CD4-positive, alpha-beta T cell treated with Interleukin-1 beta for 1 hour (primary cell): Measurements from ENCODE around the gene USP53.
A peak's percentile ranks its signal among the peaks of the same experiment; 100 is the strongest.
"Not testable (repeated sequence)": the region's sequence is repeated elsewhere in the genome, so short reads cannot be mapped to it uniquely, and the experiment has no call there.

Experiments
- DNase-seq, 2 donors: peaks; one replicate each; pipeline ENCODE4 v3.0.0-alpha.2; 2020 to 2022

The USP53 gene

GRCh38 chr4:119212234-119212963, at the start of gene USP53:
Gene USP53 (plus strand): TSS chr4:119212713. CDS start chr4:119239760, 27,047 bp downstream.
- DNase-seq: peak; percentile 98

- DNase-seq: no peak
Observed at GRCh38 chr4:119165767-119166166, 46.7 kb upstream of the USP53 start.

- no peak for DNase-seq
Observed at GRCh38 chr4:119170195-119170594, 42.3 kb upstream of the USP53 start.

GRCh38 chr4:119172223-119172622, 40.3 kb upstream of the USP53 start:
- no peak for DNase-seq

GRCh38 chr4:119173729-119174361, 38.7 kb upstream of the USP53 start:
- DNase-seq: not testable (repeated sequence)

GRCh38 chr4:119179011-119179410, 33.5 kb upstream of the USP53 start:
- DNase-seq: no peak

GRCh38 chr4:119184128-119184527, 28.4 kb upstream of the USP53 start:
- DNase-seq: no peak

GRCh38 chr4:119189638-119190037, 22.9 kb upstream of the USP53 start:
- no peak for DNase-seq

GRCh38 chr4:119190354-119190753, 22.2 kb upstream of the USP53 start:
- no peak for DNase-seq

- no peak for DNase-seq
Observed at GRCh38 chr4:119191505-119191904, 21.0 kb upstream of the USP53 start.

- no peak for DNase-seq
Observed at GRCh38 chr4:119197772-119198212, 14.7 kb upstream of the USP53 start.

- no peak for DNase-seq
Observed at GRCh38 chr4:119204916-119205315, 7.6 kb upstream of the USP53 start.

GRCh38 chr4:119205690-119206089, 6.8 kb upstream of the USP53 start:
- DNase-seq: no peak

GRCh38 chr4:119206178-119206577, 6.3 kb upstream of the USP53 start:
- no peak for DNase-seq

- DNase-seq: no peak
Observed at GRCh38 chr4:119207051-119207450, 5.5 kb upstream of the USP53 start.

GRCh38 chr4:119209077-119209476, 3.4 kb upstream of the USP53 start:
- DNase-seq: no peak

GRCh38 chr4:119209586-119209985, 2.9 kb upstream of the USP53 start:
- DNase-seq: no peak

GRCh38 chr4:119210775-119211174, 1.7 kb upstream of the USP53 start:
- no peak for DNase-seq

GRCh38 chr4:119211867-119212233, 663 bp upstream of the USP53 start:
- no peak for DNase-seq

GRCh38 chr4:119212964-119213606, 572 bp downstream of the USP53 start:
- DNase-seq: peak; percentile 57 to 63

GRCh38 chr4:119218093-119218492, 5.6 kb downstream of the USP53 start:
- no peak for DNase-seq

GRCh38 chr4:119221412-119221811, 8.9 kb downstream of the USP53 start:
- DNase-seq: no peak

- no peak for DNase-seq
Observed at GRCh38 chr4:119227690-119228089, 15.2 kb downstream of the USP53 start.

GRCh38 chr4:119228406-119228805, 15.9 kb downstream of the USP53 start:
- no peak for DNase-seq
